Neutrophil (primary cell): ENCODE data around the gene REXO4.

Source experiments
- H3K27ac ChIP-seq: fragments of 200-600 bp; sonication (generic); 2 replicates; pipeline ENCODE4 v1.5.1; 2016; ENCODE audit warnings: mild to moderate bottlenecking, moderate library complexity
- H3K27me3 ChIP-seq: fragments of 200-600 bp; sonication (generic); 2 replicates; pipeline ENCODE4 v1.6.0; 2016; ENCODE audit warnings: mild to moderate bottlenecking
- H3K36me3 ChIP-seq: fragments of 200-600 bp; sonication (generic); 2 replicates; pipeline ENCODE4 v1.5.1; 2017
- H3K4me1 ChIP-seq, 2 experiments: fragments of 200-600 bp in 1 of 2; sonication (generic) in 1 of 2; 1 replicate in 1 of 2; 2 replicates in 1 of 2; pipeline versions ENCODE4 v1.5.1 to v1.6.1; 2013 to 2016; ENCODE audit warnings: low read depth in 1 of 2, low read length in 1 of 2, mild to moderate bottlenecking in 1 of 2, moderate library complexity in 1 of 2; ENCODE audit not compliant: control insufficient read depth in 1 of 2, insufficient read depth in 1 of 2
- H3K4me3 ChIP-seq, 2 experiments: fragments of 200-600 bp in 1 of 2; sonication (generic) in 1 of 2; 1 replicate in 1 of 2; 2 replicates in 1 of 2; pipeline ENCODE4 v1.5.1; 2013 to 2016; ENCODE audit warnings: low read depth in 1 of 2, low read length in 1 of 2, mild to moderate bottlenecking in 1 of 2, moderate library complexity in 1 of 2
- H3K9me3 ChIP-seq: fragments of 200-600 bp; sonication (generic); 2 replicates; pipeline ENCODE4 v1.5.1; 2016
- CTCF ChIP-seq: fragments of 200-600 bp; sonication (generic); IDR thresholded peaks from 2 replicates; pipeline ENCODE4 v1.5.1; 2016; ENCODE audit warnings: antibody characterized with exemption

REXO4 gene

GRCh38 chr9:133463234-133463863 lies 45.5 kb upstream of the REXO4 start:
- Histone ChIP-seq H3K9me3 (no peaks in the 10 kb centered on the region), H3K27ac (no peak overlapping the region), H3K4me1 (peaks cover 13 to 15% of the 10 kb centered on the region in 2 experiments), H3K36me3 (no peaks in the 10 kb centered on the region), H3K27me3 (peaks cover 44% of the 10 kb centered on the region), H3K4me3 (no peak overlapping the region)
- no peak for TF ChIP-seq CTCF

GRCh38 chr9:133461975-133462374 lies 44.2 kb upstream of the REXO4 start:
- Histone ChIP-seq H3K9me3 (no peaks in the 10 kb centered on the region), H3K4me1 (peaks cover 13 to 15% of the 10 kb centered on the region in 2 experiments), H3K27ac (no peak overlapping the region), H3K4me3 (no peak overlapping the region), H3K27me3 (peaks cover 53% of the 10 kb centered on the region), H3K36me3 (no peaks in the 10 kb centered on the region)
- TF ChIP-seq CTCF: no peak

GRCh38 chr9:133460405-133461175 lies 42.8 kb upstream of the REXO4 start:
- peaks cover 47% of the 10 kb centered on the region for H3K27me3 ChIP-seq
- H3K9me3 ChIP-seq: no peaks in the 10 kb centered on the region
- H3K4me1 ChIP-seq: peaks cover 13 to 15% of the 10 kb centered on the region in 2 experiments
- peak overlapping the region; percentile 79 for H3K27ac ChIP-seq
- TF ChIP-seq CTCF: no peak
- H3K36me3 ChIP-seq: no peaks in the 10 kb centered on the region
- peak overlapping the region; percentile 83 to 86 for H3K4me3 ChIP-seq

GRCh38 chr9:133459476-133460404 lies 41.9 kb upstream of the REXO4 start, which contains the start of gene CACFD1:
Gene CACFD1, plus strand, starts transcription at chr9:133459978. Its CDS starts 89 bp downstream, at chr9:133460067.
- Histone ChIP-seq H3K27ac (peak within 1 kb of the TSS; percentile 79), H3K4me3 (peak within 1 kb of the TSS; percentile 83 to 86), H3K36me3 (no peaks in the 10 kb centered on the region), H3K9me3 (no peaks in the 10 kb centered on the region), H3K4me1 (peaks cover 13 to 15% of the 10 kb centered on the region in 2 experiments), H3K27me3 (peaks cover 47% of the 10 kb centered on the region)
- TF ChIP-seq CTCF: no peak

GRCh38 chr9:133458643-133459312 lies 41.0 kb upstream of the REXO4 start:
- no peaks in the 10 kb centered on the region for H3K36me3 ChIP-seq
- peak overlapping the region in 1 of 2 experiments; percentile 83 for H3K4me3 ChIP-seq
- H3K27me3 ChIP-seq: peaks cover 47% of the 10 kb centered on the region
- no peak overlapping the region for H3K27ac ChIP-seq
- H3K4me1 ChIP-seq: peaks cover 13 to 15% of the 10 kb centered on the region in 2 experiments
- no peaks in the 10 kb centered on the region for H3K9me3 ChIP-seq
- no peak for TF ChIP-seq CTCF
